Liver (tissue), 9 donors: ENCODE data around the gene RALGAPA2. TPM values are rescaled to one million over a fixed set of nuclear protein-coding genes. Genes with fewer than 3 reads are reported as not detected.

ENCODE experiments used
- DNase-seq: peaks from one replicate; pipeline ENCODE4 v3.0.0-alpha.2; 2017; ENCODE audit warnings: low spot score
- H3K27ac ChIP-seq, 2 donors: one replicate each; pipeline ENCODE4 v1.7.0; 2013; ENCODE audit warnings: inconsistent platforms in 2 of 2, low read length in 2 of 2, control low read depth in 1 of 2, low read depth in 1 of 2, mild to moderate bottlenecking in 1 of 2
- H3K27me3 ChIP-seq, 4 donors: one replicate each; pipeline versions ENCODE4 v1.6.1 to v1.7.0; 2013; ENCODE audit warnings: low read length in 3 of 4, inconsistent platforms in 1 of 4, mild to moderate bottlenecking in 1 of 4, moderate library complexity in 1 of 4; ENCODE audit not compliant: control insufficient read depth in 4 of 4, insufficient read depth in 4 of 4
- H3K36me3 ChIP-seq, 4 donors: one replicate each; pipeline versions ENCODE4 v1.6.1 to v1.7.0; 2013; ENCODE audit warnings: low read length in 3 of 4, mild to moderate bottlenecking in 3 of 4, low read depth in 1 of 4, moderate library complexity in 1 of 4; ENCODE audit not compliant: control insufficient read depth in 4 of 4, insufficient read depth in 3 of 4
- H3K4me1 ChIP-seq, 4 donors: one replicate each; pipeline versions ENCODE4 v1.6.1 to v1.7.0; 2013; ENCODE audit warnings: low read length in 3 of 4, mild to moderate bottlenecking in 3 of 4, moderate library complexity in 1 of 4; ENCODE audit not compliant: control insufficient read depth in 4 of 4, insufficient read depth in 4 of 4
- H3K4me3 ChIP-seq, 3 donors: one replicate each; pipeline versions ENCODE4 v1.6.1 to v1.7.0; 2013; ENCODE audit warnings: low read length in 3 of 3, control low read depth in 1 of 3, low read depth in 1 of 3, mild to moderate bottlenecking in 1 of 3
- H3K9ac ChIP-seq, 2 donors: one replicate each; pipeline ENCODE4 v1.7.0; 2013; ENCODE audit warnings: low read length in 2 of 2, mild to moderate bottlenecking in 2 of 2, moderate library complexity in 2 of 2, control low read depth in 1 of 2, low read depth in 1 of 2
- H3K9me3 ChIP-seq, 4 donors: one replicate each; pipeline versions ENCODE4 v1.6.1 to v1.7.0; 2013; ENCODE audit warnings: low read length in 3 of 4; ENCODE audit not compliant: control insufficient read depth in 4 of 4
- CTCF ChIP-seq: fragments of 150-350 bp; IDR thresholded peaks from 2 replicates; pipeline ENCODE4 v1.5.1; 2017; ENCODE audit warnings: improper control_type of control experiment, low read depth, low read length; ENCODE audit not compliant: missing input control
- EGR1 ChIP-seq, 2 donors: IDR thresholded peaks; 2 replicates each; pipeline ENCODE4 v1.6.1; 2016 to 2018; ENCODE audit warnings: antibody characterized with exemption in 2 of 2, low read depth in 2 of 2
- FOXA2 ChIP-seq: IDR thresholded peaks from 2 replicates; pipeline ENCODE4 v1.6.1; 2016; ENCODE audit warnings: antibody characterized with exemption
- HNF4G ChIP-seq: IDR thresholded peaks from 2 replicates; pipeline ENCODE4 v1.6.1; 2016; ENCODE audit warnings: antibody characterized with exemption
- JUND ChIP-seq, 2 donors: IDR thresholded peaks; 2 replicates each; pipeline ENCODE4 v1.6.1; 2016; ENCODE audit warnings: antibody characterized with exemption in 2 of 2
- MAX ChIP-seq: IDR thresholded peaks from 2 replicates; pipeline ENCODE4 v1.6.1; 2016; ENCODE audit warnings: antibody characterized with exemption
- RAD21 ChIP-seq, 2 donors: IDR thresholded peaks; 2 replicates each; pipeline ENCODE4 v1.6.1; 2016; ENCODE audit warnings: antibody characterized with exemption in 2 of 2, mild to moderate bottlenecking in 2 of 2
- RXRA ChIP-seq, 2 donors: IDR thresholded peaks; 2 replicates each; pipeline ENCODE4 v1.6.1; 2017 to 2018; ENCODE audit warnings: antibody characterized with exemption in 2 of 2, mild to moderate bottlenecking in 1 of 2
- YY1 ChIP-seq: IDR thresholded peaks from 2 replicates; pipeline ENCODE4 v1.6.1; 2016; ENCODE audit warnings: antibody characterized with exemption, mild to moderate bottlenecking
- ZBTB33 ChIP-seq: IDR thresholded peaks from 2 replicates; pipeline ENCODE4 v1.6.1; 2016; ENCODE audit warnings: antibody characterized with exemption
- WGBS: extraction: QIAGEN DNeasy Blood & Tissue Kit; methylation state at CpG from one replicate; pipeline ENCODE4 v1.1.7; 2013; 5-methylcytosine and 5-hydroxymethylcytosine counted together
- polyA plus RNA-seq, 2 donors: library from polyadenylated mRNA; stranded (reverse) in 1 of 2; unstranded in 1 of 2; fragments of 200-250 nt in 1 of 2; fragments of >200 nt in 1 of 2; fragmentation: Nextera tagmentation in 1 of 2; extraction: Ambion mirVana in 1 of 2; gene quantifications; one replicate each; pipeline versions ENCODE4 v1.2.1 to v1.2.3, GENCODE V29; 2013 to 2015
- total RNA-seq, 2 donors: library from RNA; depleted of rRNA; stranded (reverse); fragments of >200 nt; gene quantifications; one replicate each; pipeline ENCODE4 v1.2.3, GENCODE V29; 2014
- TF ChIP-seq, protein P1 (sequence below): IDR thresholded peaks from 2 replicates; pipeline ENCODE4 v1.6.1; 2016; ENCODE audit warnings: antibody characterized with exemption, mild to moderate bottlenecking
- donor health status: healthy.
- donor health status: healthy.
- donor health status: healthy.
- donor health status: healthy.
- donor health status: healthy.

The RALGAPA2 gene
- total and polyA plus RNA-seq, 4 donors, result 14.8 to 89.9 (median 25.1) TPM

- WGBS, result 97% methylated on average over 1 of the region's 1 CpG
Measured at GRCh38 chr20:20608041-20608440, 104.4 kb downstream of the RALGAPA2 start.

More at GRCh38 chr20:20608041-20608440, 104.4 kb downstream of the RALGAPA2 start:
- Histone ChIP-seq H3K27me3 (no peaks in the 10 kb centered on the region), H3K9me3 (no peaks in the 10 kb centered on the region), H3K4me3 (no peak overlapping the region), H3K9ac (no peak overlapping the region), H3K36me3 (peaks cover 6 to 20% (median 13%) of the 10 kb centered on the region in 4 donors), H3K4me1 (peaks cover 2 to 16% (median 14%) of the 10 kb centered on the region in 4 donors), H3K27ac (no peak overlapping the region)
- TF ChIP-seq CTCF (no peak), RAD21 (IDR thresholded peaks at IDR 0.05) (no peak), HNF4G (no peak), ZBTB33 (no peak), JUND (IDR thresholded peaks at IDR 0.05) (no peak), MAX (no peak), EGR1 (IDR thresholded peaks at IDR 0.05; ENCODE audit: low read depth in 2 of 2) (no peak), YY1 (no peak), FOXA2 (no peak), RXRA (IDR thresholded peaks at IDR 0.05) (no peak)
- TF ChIP-seq, protein P1, sequence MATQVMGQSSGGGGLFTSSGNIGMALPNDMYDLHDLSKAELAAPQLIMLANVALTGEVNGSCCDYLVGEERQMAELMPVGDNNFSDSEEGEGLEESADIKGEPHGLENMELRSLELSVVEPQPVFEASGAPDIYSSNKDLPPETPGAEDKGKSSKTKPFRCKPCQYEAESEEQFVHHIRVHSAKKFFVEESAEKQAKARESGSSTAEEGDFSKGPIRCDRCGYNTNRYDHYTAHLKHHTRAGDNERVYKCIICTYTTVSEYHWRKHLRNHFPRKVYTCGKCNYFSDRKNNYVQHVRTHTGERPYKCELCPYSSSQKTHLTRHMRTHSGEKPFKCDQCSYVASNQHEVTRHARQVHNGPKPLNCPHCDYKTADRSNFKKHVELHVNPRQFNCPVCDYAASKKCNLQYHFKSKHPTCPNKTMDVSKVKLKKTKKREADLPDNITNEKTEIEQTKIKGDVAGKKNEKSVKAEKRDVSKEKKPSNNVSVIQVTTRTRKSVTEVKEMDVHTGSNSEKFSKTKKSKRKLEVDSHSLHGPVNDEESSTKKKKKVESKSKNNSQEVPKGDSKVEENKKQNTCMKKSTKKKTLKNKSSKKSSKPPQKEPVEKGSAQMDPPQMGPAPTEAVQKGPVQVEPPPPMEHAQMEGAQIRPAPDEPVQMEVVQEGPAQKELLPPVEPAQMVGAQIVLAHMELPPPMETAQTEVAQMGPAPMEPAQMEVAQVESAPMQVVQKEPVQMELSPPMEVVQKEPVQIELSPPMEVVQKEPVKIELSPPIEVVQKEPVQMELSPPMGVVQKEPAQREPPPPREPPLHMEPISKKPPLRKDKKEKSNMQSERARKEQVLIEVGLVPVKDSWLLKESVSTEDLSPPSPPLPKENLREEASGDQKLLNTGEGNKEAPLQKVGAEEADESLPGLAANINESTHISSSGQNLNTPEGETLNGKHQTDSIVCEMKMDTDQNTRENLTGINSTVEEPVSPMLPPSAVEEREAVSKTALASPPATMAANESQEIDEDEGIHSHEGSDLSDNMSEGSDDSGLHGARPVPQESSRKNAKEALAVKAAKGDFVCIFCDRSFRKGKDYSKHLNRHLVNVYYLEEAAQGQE, result no peak
- no peak for DNase-seq
